WTC11 (cell line): ENCODE measurements around the gene C17orf107. TPM values are rescaled to one million over a fixed set of nuclear protein-coding genes. Genes with fewer than 3 reads are reported as not detected.

Source experiments
- ATAC-seq: fragments of 200-7000 bp; cut with Tn5 transposase; 2 replicates; pipeline ENCODE4 v1.10.0; 2021; ENCODE audit warnings: mild to moderate bottlenecking, moderate library complexity
- CTCF ChIA-PET: fragments of 300-600 bp; sonication (Branson Sonifier 250); formaldehyde crosslinking; loops from one replicate; lab custom pipeline; 2021; ENCODE audit warnings: antibody characterized with exemption; lab: Charles Lee
- POLR2A ChIA-PET: fragments of 350-600 bp; sonication (Branson Sonifier 250); formaldehyde crosslinking; loops from one replicate; lab custom pipeline; 2021; ENCODE audit warnings: antibody characterized with exemption; lab: Charles Lee
- DNase-seq: peaks from one replicate; pipeline ENCODE4 v3.0.0; 2021; ENCODE audit warnings: low spot score
- H3K27ac Mint-ChIP-seq: 2 replicates; pipeline ENCODE4 v1.8.0; 2021; ENCODE audit warnings: mixed read lengths
- H3K27me3 Mint-ChIP-seq: 2 replicates; pipeline ENCODE4 v1.8.0; 2021; ENCODE audit warnings: low read depth, mild to moderate bottlenecking, moderate library complexity, mixed read lengths
- H3K36me3 Mint-ChIP-seq: 2 replicates; pipeline ENCODE4 v1.8.0; 2021; ENCODE audit warnings: mixed read lengths
- H3K4me1 Mint-ChIP-seq: 2 replicates; pipeline ENCODE4 v1.8.0; 2022; ENCODE audit warnings: mixed read lengths
- H3K4me3 Mint-ChIP-seq: 2 replicates; pipeline ENCODE4 v1.8.0; 2021; ENCODE audit warnings: mild to moderate bottlenecking, moderate library complexity, mixed read lengths
- H3K9me3 Mint-ChIP-seq: 2 replicates; pipeline ENCODE4 v1.8.0; 2021; ENCODE audit warnings: mixed read lengths
- ESRRA ChIP-seq: sonication (generic); formaldehyde crosslinking; IDR thresholded peaks from 2 replicates; pipeline ENCODE4 v1.8.1; 2022; ENCODE audit warnings: mild to moderate bottlenecking, missing genetic modification reagents, borderline replicate concordance
- GABPB1 ChIP-seq: sonication (generic); formaldehyde crosslinking; IDR thresholded peaks from 2 replicates; pipeline ENCODE4 v1.8.1; 2023; ENCODE audit warnings: mild to moderate bottlenecking, missing genetic modification reagents
- GTF2I ChIP-seq: fragments of 250-450 bp; sonication (Bioruptor Pico); conservative IDR thresholded peaks from 2 replicates; pipeline ENCODE4 v1.4.0; 2021; ENCODE audit warnings: mild to moderate bottlenecking
- HMGA2 ChIP-seq: fragments of 250-450 bp; sonication (Bioruptor Pico); IDR thresholded peaks from 2 replicates; pipeline ENCODE4 v1.4.0; 2021; ENCODE audit warnings: mild to moderate bottlenecking, moderate library complexity
- JAZF1 ChIP-seq: fragments of 250-450 bp; sonication (Bioruptor Pico); IDR thresholded peaks from 2 replicates; pipeline ENCODE4 v1.9.0; 2021; ENCODE audit warnings: moderate library complexity, mild to moderate bottlenecking, inconsistent platforms
- JUN ChIP-seq: sonication (generic); formaldehyde crosslinking; IDR thresholded peaks from 2 replicates; pipeline ENCODE4 v1.8.0; 2023; ENCODE audit warnings: mild to moderate bottlenecking, missing genetic modification reagents
- NFE2L1 ChIP-seq: sonication (generic); formaldehyde crosslinking; IDR thresholded peaks from 2 replicates; pipeline ENCODE4 v1.8.1; 2023; ENCODE audit warnings: missing genetic modification reagents
- SMAD3 ChIP-seq: sonication (generic); formaldehyde crosslinking; IDR thresholded peaks from 2 replicates; pipeline ENCODE4 v1.8.0; 2022; ENCODE audit warnings: missing genetic modification reagents, mild to moderate bottlenecking, borderline replicate concordance
- SP1 ChIP-seq: sonication (generic); formaldehyde crosslinking; conservative IDR thresholded peaks from 2 replicates; pipeline ENCODE4 v1.8.1; 2022; ENCODE audit warnings: missing genetic modification reagents
- ZNF423 ChIP-seq: fragments of 250-450 bp; sonication (Bioruptor Pico); IDR thresholded peaks from 2 replicates; pipeline ENCODE4 v2.1.2; 2022; ENCODE audit warnings: mild to moderate bottlenecking, moderate library complexity
- total RNA-seq: library from RNA; stranded (reverse); gene quantifications from 3 replicates; pipeline ENCODE4 v1.2.3, GENCODE V29; 2021
- TF ChIP-seq, protein P1 (sequence below): sonication (generic); formaldehyde crosslinking; IDR thresholded peaks from 2 replicates; pipeline ENCODE4 v1.8.1; 2022; ENCODE audit warnings: low read depth, missing genetic modification reagents, borderline replicate concordance
- TF ChIP-seq, protein P2 (sequence below): sonication (generic); formaldehyde crosslinking; IDR thresholded peaks from 2 replicates; pipeline ENCODE4 v1.8.1; 2022; ENCODE audit warnings: mild to moderate bottlenecking, moderate library complexity, missing genetic modification reagents
- TF ChIP-seq, protein P3 (sequence below): fragments of 250-450 bp; sonication (Bioruptor Pico); IDR thresholded peaks from 2 replicates; pipeline ENCODE4 v1.9.0; 2021; ENCODE audit warnings: mild to moderate bottlenecking, borderline replicate concordance

The C17orf107 gene
- total RNA-seq, 1 experiment from 2014 or later, result 8.7 TPM

DNA sequence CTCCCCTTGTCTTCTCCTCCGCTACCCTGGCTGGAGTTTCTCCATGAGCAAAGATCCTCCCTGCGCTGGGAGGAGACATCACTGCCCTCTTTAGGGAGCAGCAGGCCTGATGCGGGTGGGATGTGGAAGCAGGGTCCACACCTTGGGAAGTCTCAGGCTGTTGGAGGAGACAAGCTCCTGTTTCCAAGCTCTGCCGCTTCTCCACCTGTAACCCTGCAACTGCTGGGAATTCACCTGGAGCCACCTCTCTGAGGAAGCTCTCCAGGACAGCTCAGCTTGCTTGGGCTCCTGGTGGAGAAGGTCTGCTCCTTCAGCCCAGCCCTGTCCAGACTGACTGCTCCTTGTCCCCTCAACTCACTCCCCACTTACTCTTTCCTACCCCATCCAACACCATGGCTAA, 14.8 kb upstream of the C17orf107 start:
- DNase-seq (no peak), ATAC-seq (no peak)
- no peaks in the 10 kb centered on the region for H3K27me3 Mint-ChIP-seq
- peaks cover 28% of the 10 kb centered on the region for H3K36me3 Mint-ChIP-seq
- no peak overlapping the region for H3K4me3 Mint-ChIP-seq
- TF ChIP-seq JAZF1 (CRISPR knock-in tag) (no peak), ZNF423 (CRISPR knock-in tag) (no peak), GABPB1 (CRISPR knock-in tag) (no peak)
- TF ChIP-seq, protein P1, sequence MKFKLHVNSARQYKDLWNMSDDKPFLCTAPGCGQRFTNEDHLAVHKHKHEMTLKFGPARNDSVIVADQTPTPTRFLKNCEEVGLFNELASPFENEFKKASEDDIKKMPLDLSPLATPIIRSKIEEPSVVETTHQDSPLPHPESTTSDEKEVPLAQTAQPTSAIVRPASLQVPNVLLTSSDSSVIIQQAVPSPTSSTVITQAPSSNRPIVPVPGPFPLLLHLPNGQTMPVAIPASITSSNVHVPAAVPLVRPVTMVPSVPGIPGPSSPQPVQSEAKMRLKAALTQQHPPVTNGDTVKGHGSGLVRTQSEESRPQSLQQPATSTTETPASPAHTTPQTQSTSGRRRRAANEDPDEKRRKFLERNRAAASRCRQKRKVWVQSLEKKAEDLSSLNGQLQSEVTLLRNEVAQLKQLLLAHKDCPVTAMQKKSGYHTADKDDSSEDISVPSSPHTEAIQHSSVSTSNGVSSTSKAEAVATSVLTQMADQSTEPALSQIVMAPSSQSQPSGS (CRISPR knock-in tag), result no peak
- POLR2A ChIA-PET, result no interaction called here
- CTCF ChIA-PET, result interaction anchor here (0.8 to 1.2 kb wide), 2 partner anchors 46 to 174 kb away, joined by 3 to 4 read pairs; partner anchors contain the start of gene ARRB2
- H3K4me1 Mint-ChIP-seq, result peaks cover 16% of the 10 kb centered on the region
- H3K27ac Mint-ChIP-seq, result no peak overlapping the region
- H3K9me3 Mint-ChIP-seq, result no peaks in the 10 kb centered on the region

DNA sequence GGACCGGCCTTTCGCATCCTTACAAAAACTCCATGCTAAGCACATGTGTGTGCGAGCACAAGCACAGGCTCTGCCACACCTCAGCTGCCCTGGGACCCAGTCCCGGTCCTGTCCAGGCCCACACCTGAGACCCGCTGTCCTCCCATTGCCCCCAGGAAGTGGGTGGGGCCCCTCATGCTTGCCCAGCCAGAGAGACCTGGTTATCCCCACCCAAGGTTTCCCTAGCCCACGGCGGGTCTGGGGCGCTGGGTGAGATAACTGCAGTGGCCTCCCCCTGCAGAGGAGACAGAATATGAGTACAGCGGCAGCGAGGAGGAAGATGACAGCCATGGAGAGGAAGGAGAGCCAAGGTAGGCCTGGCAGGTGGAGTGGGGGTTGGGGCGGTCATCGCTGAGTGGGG, 12.5 kb upstream of the C17orf107 start:
- H3K4me3 Mint-ChIP-seq, result no peak overlapping the region
- H3K9me3 Mint-ChIP-seq, result no peaks in the 10 kb centered on the region
- H3K27me3 Mint-ChIP-seq, result no peaks in the 10 kb centered on the region
- TF ChIP-seq GABPB1 (CRISPR knock-in tag), result no peak
- no peak for TF ChIP-seq SMAD3 (CRISPR knock-in tag)
- no peak for TF ChIP-seq ESRRA
- CTCF ChIA-PET, result no interaction called here
- no peak overlapping the region for H3K27ac Mint-ChIP-seq
- DNase-seq, result no peak
- H3K4me1 Mint-ChIP-seq, result peaks cover 7% of the 10 kb centered on the region
- H3K36me3 Mint-ChIP-seq, result peaks cover 33% of the 10 kb centered on the region
- POLR2A ChIA-PET, result no interaction called here
- ATAC-seq, result no peak

DNA sequence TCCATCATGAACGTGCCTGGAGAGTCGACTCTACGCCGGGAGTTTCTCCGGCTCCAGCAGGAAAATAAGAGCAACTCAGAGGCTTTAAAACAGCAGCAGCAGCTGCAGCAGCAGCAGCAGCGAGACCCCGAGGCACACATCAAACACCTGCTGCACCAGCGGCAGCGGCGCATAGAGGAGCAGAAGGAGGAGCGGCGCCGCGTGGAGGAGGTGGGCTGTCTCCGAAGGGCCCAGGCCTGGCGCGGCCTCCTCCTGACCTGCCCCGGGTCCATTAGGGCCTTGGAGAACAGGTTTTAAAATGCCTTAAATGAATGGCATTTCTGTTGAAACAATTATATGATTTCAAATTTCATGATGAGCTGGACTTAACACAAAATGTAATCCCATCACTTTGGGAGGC, 11.8 kb upstream of the C17orf107 start:
- Mint-ChIP-seq H3K4me1 (0 out of 2 replicates have a peak, but pooled peaks cover 2% of the 10 kb centered on the region), H3K9me3 (no peaks in the 10 kb centered on the region), H3K27me3 (no peaks in the 10 kb centered on the region), H3K27ac (no peak overlapping the region), H3K36me3 (peaks cover 36% of the 10 kb centered on the region), H3K4me3 (no peak overlapping the region)
- CTCF ChIA-PET, result interaction anchor here (1.0 to 1.4 kb wide), 2 partner anchors 99 to 156 kb away, joined by 3 to 5 read pairs; partner anchors contain the start of gene GLTPD2
- POLR2A ChIA-PET, result no interaction called here
- no peak for TF ChIP-seq JUN (CRISPR knock-in tag)
- TF ChIP-seq GTF2I, result no peak
- TF ChIP-seq, protein P2, sequence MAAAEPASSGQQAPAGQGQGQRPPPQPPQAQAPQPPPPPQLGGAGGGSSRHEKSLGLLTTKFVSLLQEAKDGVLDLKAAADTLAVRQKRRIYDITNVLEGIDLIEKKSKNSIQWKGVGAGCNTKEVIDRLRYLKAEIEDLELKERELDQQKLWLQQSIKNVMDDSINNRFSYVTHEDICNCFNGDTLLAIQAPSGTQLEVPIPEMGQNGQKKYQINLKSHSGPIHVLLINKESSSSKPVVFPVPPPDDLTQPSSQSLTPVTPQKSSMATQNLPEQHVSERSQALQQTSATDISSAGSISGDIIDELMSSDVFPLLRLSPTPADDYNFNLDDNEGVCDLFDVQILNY (CRISPR knock-in tag), result no peak
- TF ChIP-seq, protein P3, sequence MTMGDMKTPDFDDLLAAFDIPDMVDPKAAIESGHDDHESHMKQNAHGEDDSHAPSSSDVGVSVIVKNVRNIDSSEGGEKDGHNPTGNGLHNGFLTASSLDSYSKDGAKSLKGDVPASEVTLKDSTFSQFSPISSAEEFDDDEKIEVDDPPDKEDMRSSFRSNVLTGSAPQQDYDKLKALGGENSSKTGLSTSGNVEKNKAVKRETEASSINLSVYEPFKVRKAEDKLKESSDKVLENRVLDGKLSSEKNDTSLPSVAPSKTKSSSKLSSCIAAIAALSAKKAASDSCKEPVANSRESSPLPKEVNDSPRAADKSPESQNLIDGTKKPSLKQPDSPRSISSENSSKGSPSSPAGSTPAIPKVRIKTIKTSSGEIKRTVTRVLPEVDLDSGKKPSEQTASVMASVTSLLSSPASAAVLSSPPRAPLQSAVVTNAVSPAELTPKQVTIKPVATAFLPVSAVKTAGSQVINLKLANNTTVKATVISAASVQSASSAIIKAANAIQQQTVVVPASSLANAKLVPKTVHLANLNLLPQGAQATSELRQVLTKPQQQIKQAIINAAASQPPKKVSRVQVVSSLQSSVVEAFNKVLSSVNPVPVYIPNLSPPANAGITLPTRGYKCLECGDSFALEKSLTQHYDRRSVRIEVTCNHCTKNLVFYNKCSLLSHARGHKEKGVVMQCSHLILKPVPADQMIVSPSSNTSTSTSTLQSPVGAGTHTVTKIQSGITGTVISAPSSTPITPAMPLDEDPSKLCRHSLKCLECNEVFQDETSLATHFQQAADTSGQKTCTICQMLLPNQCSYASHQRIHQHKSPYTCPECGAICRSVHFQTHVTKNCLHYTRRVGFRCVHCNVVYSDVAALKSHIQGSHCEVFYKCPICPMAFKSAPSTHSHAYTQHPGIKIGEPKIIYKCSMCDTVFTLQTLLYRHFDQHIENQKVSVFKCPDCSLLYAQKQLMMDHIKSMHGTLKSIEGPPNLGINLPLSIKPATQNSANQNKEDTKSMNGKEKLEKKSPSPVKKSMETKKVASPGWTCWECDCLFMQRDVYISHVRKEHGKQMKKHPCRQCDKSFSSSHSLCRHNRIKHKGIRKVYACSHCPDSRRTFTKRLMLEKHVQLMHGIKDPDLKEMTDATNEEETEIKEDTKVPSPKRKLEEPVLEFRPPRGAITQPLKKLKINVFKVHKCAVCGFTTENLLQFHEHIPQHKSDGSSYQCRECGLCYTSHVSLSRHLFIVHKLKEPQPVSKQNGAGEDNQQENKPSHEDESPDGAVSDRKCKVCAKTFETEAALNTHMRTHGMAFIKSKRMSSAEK (CRISPR knock-in tag), result no peak
- no peak for TF ChIP-seq HMGA2
- TF ChIP-seq SP1 (CRISPR knock-in tag), result no peak
- TF ChIP-seq NFE2L1, result no peak
- ATAC-seq, result no peak
- DNase-seq, result no peak
